Left forelimb (tissue), 1 donor: ENCODE data around the gene VSX1.

ENCODE experiments used
- DNase-seq: peaks from one replicate; pipeline ENCODE4 v3.0.0-alpha.2; 2018; ENCODE audit warnings: low spot score

Gene VSX1

DNA sequence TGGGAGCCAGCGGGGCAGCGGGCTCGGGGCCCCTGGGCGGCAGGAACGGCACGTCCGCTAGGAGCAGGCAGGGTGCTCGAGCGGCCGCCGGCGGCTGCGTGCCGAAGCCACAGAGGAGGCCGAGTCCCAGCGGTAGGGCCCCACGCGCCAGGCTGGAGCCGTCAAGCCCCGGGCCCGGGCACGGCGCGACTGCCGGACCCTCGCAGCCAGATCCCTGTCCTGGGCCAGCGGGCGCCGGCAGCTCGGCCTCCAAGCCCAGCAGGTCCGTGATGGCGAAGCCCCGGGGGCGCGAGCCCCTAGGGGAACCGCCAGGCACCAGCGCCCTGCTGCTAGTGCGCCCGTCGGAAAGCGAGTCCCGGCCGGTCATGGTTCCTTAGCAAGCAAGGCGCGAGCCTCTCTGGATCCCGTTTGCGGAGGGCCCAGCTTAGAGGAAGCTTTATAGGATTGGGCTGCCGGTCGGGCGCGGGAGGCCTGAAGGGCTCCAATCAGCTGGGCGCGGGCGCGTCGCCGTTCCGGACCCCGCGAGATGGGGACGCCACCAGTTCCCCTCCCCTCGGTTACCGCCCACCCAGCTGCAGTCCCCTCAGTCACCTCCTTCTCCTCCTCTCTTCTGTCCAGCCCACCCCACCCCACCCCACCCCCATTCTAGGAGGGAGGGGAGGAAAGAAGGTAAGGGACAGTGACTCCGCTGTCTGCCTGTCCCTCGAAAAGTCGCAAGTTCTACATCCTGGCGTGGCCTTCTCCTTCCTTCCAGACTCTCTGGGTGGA, at the start of gene VSX1:
Gene VSX1 (minus strand): TSS at position 412 of the 768 bp plus-strand sequence. CDS start 45 bp downstream, at position 367.
- DNase-seq = peak; percentile 53

DNA sequence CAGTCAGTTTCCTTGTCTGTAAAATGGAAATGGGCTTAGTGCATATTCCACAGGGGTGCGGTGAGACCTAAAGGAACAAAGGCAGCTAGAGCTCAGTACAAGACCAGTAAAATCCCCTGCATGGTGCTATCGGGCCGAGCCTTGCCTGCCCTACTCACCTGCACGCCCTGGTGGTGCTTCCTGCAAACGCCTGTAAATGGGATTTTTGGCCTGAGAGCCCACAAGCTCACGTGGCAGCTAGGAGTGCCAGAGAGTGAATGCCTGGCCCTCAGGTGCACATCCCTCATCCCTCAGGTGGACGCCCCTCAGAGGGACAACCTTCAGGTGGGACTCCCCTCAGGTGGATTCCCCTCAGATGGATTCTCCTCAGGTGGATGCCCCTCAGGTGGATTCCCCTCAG, 48.0 kb upstream of the VSX1 start:
- DNase-seq = no peak

DNA sequence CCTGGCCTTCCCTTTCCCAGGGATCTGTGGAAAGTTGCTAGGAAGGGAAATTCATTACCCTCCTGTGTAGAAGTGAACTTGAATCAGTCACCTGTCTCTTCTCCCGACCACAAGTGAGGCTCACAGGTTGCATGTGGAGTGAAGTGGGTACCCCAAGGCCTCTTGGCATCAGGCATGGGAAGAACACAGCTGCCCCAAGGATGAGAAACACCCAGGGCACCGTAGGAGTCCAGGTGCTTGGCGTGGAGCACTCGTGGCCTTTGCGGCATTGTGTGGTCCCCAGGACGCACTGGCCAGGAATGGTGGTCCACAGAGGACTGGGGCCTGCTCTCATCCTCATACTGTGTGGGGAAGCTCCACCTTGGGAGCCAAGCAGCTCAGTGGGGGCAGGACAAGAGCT, 47.5 kb upstream of the VSX1 start:
- DNase-seq = no peak

DNA sequence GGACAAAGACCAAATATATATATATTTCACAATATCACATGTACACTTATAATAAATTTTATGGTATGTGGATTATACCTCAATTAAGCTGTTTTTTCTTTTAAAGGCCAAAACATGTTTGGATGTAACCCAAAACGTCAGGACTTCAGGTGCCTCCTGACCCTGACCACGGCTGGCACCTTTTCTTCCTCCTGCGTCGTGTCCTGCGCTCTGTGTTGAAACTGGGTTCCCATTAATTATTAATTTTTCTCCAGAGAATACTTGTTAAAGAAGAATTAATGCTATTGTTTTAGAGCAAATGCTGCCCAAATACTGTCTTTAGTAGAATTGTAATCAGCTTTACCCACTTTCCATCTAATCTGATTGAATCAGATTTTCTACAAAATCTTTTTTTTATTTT, 46.7 kb upstream of the VSX1 start:
- DNase-seq = no peak

DNA sequence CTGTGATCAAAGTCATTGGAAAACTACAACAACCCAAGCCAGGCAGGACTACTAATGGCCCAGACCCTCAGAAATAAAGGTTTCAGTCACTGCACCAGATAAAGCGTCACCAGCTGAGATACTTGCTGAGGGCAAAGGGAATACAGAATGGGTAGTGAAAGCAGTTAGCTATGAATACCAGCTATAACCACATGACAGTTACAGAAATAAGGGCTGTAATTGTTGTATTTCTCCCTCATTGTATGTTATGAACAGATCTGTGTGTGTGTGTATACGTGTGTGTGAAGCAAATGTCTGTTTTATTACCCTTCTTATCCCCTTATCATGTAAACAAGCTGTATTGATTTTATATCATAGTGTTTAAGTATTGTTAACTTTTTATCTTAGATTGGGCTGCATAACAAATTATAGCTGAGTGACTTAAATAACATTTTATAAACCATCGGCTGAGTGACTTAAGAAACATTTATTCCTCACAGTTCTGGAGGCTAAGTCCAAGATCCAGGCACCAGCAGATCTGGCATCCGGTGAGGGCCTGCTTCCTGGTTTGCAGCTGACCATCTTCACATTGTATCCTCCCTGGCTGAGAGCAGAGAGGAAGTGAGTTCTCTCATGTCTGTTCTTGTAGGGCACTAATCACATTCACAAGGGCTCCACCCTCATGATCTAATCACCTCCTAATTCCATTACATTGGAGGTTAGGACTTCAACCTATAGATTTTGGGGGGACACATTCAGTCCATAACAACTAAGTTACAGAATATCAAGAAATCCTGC, 46.0 kb upstream of the VSX1 start:
- DNase-seq = no peak

DNA sequence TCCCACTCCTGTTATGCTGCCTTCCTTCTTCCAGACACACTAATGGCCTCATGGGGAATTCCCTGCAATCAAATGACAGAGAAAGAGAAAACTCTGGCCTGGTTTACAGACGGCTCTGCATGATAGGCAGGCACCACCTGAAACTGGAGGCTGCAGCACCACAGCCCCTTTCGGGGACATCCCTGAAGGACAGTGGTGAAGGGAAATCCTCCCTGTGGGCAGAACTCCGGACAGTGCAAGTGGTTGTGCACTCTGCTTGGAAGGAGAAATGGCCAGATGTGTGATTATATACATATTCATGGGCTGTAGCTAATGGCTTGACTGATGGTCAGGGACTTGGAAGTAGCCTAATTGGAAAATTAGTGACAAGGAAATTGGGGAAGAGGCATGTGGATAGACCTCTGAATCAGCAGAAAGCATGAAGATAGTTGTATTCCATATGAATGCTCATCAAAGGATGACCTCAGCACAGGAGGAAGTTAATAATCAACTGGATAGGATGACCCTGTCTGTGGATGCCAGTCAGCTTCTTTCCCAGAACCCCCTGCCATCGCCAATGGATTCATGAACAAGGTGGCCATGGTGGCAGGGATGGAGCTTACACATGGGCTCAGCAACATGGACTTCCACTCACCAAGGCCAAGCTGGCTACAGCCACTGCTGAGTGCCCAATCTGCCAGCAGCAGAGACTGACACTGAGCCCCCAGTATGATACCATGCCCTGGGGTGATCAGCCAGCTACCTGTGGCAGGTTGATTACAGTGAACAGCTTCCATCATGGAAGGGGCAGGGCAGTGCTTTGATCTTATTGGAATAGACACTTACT, 44.5 kb upstream of the VSX1 start:
- DNase-seq = no peak

DNA sequence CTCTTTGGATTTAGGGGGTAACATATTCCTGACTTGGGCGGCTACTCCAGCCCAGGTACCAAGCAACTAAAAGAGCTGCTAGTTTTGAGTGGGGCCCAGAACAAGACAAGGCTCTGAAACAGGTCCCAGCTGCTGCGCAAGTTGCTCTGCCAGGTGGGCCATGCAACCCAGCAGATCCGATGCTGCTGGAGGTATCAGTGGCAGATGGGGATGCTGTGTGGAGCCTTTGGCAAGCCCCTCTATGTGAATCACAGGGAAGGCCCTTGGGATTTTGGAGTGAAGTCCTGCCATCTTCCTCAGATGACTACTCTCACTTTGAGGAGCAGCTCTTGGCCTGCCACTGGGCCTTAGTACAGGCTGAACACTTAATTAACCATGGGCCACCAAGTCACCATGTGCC, 43.7 kb upstream of the VSX1 start:
- no peak for DNase-seq

DNA sequence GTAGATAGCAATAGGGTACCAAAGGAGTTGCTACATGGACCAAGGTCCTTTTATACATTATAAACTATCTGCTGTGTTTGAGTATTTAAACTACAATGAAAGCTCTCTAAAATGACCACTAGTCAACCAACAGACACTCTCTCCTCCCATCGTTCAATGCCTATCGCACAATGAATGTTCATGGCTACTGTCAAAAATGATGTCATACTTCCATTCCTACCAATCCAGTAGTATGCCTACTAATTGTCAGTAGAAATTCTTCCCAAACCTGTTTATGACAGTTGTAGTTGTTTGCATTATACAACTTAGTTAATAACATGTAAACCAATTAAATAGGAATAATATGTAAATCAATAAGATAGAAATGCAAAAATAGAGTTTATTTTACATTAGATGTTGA, 39.0 kb upstream of the VSX1 start:
- DNase-seq = no peak

DNA sequence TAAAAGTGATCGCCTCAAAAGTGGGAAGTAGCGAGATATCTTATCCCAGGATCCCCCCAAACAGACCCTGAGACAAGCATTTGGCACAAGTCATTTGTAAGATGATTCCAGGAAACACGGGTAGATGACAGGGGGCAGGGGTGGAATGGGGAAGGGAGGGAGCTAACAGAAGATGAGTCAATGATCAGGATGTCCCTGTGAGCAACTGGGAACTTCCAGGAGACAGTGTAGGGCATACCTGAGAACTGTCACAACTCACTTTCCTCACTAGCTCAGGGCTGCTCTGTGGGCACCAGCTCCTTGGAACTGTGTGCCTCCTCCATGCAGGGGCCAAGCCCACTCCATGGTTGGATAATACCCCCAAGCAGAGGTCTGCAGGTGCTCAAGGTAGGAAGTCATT, 38.5 kb upstream of the VSX1 start:
- DNase-seq = no peak

DNA sequence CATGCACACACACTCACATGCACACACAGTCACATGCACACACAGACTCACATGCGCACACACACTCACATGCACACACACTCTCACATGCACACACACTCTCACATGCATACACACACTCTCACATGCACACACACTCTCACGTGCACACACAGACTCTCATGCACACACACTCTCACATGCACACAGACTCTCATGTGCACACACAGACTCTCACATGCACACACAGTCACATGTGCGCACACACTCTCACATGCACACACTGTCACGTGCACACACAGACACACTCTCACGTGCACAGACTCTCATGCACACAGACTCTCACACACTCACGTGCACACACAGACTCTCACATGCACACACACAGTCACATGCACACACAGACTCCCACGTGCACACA, 36.6 kb upstream of the VSX1 start:
- no peak for DNase-seq

DNA sequence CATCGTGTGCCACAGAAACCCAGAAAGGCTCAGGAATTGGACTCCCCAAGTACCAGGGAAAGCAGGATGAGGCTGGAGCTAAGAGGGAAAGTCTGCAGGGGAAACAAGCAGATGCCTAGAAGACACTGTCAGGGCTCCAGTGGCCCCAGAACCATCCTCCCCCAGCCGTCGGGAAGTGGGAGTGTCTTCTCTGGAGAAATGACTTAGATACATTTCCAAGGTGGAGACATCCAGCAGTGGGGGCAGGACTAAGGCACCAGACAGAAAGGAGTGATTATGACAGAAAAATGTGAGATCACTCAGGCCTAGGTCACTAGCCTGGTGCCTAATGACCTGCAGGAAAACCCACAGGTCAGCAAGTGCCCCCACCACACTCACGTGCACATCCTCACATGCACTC, 36.0 kb upstream of the VSX1 start:
- no peak for DNase-seq

DNA sequence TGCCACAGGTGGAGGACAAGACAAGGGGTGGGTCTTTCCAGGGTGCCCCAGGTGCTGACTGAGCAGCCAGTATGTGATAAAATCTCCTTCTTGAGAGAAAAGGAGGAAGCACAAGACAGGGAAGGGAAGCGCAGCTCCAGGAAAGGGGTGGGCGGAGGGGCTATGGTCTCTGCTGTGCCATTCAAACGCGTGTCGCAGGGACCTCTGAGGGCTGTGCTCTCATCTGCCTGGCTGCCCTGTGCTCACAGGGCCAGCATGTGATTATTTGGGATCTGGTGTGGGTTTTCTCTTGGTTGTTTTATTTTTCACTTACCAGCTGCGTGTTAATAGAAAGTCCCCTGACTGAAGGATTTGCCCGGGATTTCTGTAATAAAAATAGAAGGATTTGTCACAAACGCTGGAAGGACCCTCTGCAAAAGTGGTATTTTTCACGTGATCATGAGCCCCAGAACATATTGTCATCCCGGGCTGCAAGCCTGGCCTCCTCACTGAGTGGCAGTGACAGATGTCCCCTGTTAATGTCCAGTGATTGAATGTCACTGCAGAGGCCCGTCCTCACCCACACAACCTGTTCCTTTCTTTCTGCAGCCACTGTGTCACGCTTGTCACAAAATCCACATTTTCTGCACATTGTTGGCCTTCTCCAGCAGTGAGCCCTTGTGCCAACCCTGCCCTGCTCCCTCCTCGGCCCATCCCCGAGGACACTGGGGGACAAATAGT, 35.0 kb upstream of the VSX1 start:
- DNase-seq = no peak

DNA sequence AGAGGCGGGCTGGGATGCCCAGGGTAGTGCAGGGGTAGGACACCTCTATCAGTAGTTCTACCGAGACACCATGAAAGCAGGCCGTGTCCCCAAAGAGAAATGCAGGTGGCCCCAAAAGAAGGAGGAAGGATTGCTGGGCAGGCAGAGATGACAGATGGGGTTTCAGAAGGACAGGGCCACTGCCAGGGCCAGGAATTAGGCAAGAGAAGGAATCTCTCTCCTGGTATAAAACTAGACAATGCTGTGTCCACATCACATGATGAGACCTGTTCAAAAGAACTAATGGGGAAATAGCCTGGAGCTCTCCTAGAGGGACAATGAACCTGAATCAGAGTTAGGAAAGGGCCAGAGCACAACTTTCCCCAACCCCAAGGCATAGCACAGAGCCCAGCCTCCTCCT, 21.6 kb upstream of the VSX1 start:
- no peak for DNase-seq

DNA sequence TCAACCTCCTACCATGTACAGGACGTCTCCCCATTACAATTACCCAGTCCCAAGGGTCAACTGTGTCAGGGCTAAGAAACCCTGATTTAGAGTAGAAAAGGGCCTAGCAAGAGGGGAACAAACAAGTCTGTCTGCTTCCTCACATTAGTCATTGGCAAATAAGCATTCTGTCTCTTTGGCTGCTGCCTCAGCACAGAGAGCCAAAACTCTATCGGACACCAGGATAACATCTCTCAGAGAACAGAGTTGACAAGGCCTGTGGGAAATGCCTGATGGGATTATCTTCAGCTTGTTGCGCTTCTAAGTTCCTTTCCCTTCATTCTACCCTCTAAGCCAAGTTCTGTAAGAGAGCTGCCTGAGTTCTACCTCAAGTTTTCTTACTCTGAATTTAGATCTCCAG, 19.0 kb upstream of the VSX1 start:
- no peak for DNase-seq

DNA sequence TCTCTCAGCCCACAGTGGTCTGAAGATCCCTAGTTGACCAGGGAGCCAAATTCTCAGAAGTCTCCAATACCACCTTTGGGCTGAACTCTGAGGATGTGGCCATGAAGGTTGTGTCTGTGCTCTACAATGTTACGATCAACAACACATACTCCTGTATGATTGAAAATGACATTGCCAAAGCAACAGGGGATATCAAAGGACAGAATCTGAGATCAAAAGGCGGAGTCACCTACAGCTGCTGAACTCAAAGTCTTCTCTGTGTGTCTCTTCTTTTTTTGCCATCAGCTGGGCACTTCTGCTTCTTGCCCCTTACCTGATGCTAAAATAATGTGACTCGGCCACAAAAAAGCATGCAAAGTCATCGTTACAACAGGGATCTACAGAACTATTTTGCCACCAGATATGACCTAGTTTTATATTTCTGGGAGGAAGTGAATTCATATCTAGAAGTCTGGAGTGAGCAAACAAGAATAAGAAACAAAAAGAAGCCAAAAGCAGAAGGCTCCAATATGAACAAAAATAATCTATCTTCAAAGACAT, 17.7 kb upstream of the VSX1 start:
- DNase-seq = no peak

DNA sequence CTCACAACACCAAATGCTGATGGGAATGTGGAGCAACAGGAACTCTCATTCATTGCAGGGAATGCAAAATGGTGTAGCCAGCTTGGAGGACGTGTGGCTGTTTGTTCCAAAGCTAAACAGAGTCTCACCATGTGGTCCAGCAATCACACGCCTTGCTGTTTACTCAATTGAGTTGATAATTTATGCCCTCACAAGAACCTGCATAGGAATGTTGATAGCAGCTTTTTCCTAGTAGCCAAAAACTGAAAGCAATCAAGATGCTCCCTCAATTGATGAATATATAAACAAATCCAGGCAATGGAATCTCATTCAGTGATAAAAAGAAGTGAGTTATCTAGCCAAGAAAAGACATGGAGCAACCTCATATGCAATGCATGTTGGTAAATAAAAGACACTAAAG, 15.6 kb upstream of the VSX1 start:
- DNase-seq = no peak

DNA sequence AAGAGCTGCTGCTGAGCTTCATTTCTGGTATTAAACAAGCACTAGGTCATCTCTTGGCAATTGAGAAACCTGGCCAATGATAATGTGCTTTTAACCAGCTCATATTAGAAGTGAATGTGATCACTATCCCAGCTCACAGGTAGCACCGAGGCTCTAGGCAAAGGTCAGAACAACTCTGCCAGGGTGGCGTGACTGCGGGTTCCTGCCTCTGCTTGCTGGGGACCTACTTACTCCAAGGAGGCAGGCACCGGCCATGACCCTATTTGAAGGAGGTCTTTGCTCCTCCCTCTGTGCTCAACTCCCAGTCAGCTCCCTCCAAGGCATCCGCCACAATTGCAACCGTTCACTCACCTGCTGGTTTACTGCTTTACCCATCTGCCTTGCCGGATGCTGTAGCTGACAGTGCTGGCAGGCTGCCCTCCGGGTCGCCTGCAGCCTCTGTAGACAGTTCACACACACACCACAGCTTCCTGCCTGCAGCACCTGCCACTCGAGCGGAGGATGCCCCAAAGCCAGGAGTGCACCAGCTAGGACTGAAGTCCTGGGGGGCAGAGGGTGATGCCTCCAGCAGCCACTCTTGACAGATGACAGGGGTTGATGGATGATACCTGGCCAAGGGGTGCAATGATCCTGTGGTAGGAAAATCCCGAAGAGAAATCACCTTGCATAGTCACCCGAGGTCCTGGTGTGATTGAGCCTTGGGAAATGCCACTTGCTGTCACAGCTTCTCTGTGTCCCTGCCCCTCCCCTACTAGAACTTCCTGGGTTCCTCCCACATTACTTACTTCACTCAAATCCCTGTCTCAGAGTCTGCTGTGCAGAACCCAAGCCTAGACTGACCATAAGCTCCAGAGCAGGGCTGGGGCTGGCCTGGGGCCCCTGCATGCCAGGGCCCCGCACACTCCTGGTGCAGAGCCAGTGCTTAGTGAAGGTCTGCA, 8.8 kb upstream of the VSX1 start:
- no peak for DNase-seq

DNA sequence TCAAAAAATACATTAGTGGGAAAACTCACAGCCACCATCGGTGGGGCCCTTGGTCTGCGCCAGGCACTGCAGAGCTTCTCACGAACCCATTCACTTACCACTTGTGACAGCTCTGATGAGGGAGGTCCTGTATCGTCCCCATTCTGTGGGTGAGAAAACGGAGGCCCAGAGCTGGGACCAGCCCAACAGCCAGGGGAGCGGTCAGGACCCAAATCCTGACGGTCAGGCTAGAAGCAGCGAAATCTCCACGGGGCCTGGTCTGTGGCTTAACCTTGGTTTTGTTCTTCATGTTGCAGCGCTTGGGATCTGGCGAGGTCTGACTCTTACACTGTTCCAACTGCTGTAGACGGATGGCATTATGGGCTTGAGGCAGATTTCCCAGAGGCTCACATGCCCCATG, 7.7 kb upstream of the VSX1 start:
- no peak for DNase-seq

DNA sequence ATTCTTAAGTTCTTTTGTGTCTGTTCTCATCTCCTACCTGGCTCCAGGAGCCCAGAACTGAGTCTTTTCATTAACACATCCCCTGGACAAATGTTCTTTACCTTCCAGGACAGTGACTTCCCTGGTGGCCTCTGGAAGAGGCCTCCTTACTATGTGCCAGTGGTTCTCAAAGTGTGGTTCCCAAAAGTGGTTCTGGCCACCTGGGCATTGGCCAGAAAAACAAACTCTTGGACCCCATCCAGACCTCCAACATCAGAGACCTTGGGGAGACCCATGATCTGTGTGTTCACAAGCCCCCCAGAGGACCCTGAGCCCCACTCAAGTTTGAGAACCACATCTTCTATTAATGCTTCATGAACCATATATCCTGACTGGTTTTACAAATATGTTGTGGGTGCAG, 7.2 kb upstream of the VSX1 start:
- no peak for DNase-seq

DNA sequence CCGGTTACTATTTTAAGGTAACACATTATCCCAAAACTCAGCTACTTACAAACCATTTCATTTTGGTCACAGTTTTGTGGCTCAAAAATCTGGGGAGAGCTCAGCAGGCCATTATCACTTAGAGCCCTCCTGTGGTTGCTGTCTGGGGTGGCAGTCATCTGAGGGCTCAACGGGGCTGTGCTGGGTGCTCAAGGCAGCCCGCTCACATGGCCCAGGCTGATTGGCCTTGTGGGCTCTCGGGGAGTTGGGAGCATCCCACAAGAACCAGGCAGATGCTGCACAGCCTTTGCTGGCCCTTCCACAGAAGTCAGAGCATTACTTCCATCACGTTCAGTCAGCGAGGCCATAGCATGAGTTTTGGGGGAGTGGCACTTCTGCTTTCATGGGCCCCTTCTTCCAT, 6.3 kb upstream of the VSX1 start:
- no peak for DNase-seq
